ENCODE data around the gene TTC9.

- TF ChIP-seq CTCF (IDR thresholded peaks at IDR 0.05) (no peak), POLR2A (IDR thresholded peaks at IDR 0.05) (no peak)
Measured at GRCh38 chr14:70724110-70724509, 82.4 kb downstream of the TTC9 start.

Data from body of pancreas (tissue), 4 donors.